ENCODE measurements around the gene NGEF.

Gene NGEF

DNA sequence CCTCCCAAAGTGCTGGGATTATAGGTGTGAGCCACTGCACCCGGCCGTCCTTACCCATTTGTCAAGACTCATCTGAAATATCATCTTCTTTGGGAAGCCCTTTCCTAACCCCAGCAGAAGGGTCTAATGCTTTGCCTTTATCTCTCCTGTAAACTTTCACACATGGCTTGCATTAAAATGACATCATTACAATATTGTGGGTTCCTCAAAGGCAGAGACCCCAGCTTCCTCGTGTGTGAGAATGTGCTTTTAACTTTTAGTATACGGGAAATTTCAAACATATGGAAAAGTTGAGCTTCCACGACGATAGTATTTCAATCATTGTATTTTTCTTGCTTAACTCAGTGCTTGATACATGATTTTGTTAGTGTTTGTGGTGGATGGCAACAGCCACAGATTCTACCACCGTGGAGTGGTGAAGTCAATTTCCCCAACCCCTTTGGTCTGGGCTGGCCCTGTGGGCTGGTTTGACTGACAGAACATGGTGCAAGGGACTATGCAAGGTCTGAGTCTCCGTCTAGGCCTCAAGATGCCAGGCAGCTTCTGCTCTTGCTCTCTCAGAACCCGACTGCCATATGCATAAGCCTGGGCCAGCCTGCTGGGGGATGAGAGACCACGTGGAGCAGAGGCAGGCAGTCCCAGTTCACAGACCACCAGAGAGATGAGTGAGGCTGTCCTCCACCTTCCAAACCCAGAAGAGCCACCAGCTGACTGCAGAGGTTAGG lies 39.9 kb downstream of the NGEF start:
- no peak for DNase-seq (ENCODE audit: low read depth in 2 of 2)

DNA sequence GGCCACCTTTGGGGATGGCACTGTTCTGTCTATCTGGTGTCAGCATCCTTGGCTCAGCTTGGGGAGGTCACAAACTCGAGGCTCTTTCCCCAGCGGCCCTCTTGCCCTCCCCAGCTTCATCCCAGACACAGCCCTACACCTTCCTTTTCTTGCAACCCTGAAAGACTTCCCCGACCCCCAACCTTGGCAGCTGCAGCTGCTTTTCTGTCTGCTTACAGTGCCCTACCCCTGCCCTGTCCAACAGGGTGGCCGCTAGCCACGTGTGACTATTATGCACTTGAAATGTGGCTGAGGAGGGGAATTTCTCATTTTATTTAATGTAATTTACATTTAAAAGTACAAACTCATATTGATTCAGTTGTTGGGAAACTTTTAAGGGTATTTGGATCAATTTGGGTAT lies 41.3 kb downstream of the NGEF start:
- DNase-seq (ENCODE audit: low read depth in 2 of 2), result no peak

DNA sequence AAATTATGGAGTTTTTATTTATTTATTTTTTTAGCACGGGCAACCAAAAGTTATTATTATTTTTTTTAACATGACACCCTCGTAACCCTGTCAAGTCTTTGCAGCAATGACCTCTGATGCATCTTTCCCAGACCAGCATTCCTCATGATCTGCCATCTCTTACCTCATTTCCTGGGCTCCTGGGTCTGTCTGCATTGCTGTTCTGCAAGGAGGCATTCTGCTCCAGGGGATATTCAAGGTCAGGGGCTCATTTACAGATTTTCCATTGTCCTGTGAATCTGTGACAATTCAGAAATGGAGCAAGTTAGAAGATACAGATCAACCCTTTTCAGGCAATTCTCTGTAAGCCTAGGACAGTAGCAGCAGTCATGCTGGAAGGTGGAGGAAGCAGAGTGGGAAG lies 43.0 kb downstream of the NGEF start:
- no peak for DNase-seq (ENCODE audit: low read depth in 2 of 2)

DNA sequence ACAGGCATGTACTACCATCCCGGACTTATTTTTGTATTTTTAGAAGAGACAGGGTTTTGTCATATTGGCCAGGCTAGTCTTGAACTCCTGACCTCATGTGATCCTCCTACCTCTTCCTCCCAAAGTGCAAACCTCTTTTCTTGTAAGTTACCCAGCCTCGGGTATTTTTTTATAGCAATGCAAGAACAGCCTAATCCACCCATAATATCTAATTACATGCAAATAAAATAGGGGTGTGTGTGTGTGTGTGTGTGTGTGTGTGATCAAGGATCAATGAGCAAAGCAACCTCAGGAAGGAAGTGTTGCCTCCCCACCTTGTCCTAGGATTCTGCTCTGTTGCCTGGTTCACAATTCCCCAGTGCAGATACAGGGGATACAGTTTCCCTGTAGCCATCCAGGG lies 45.6 kb downstream of the NGEF start:
- no peak for DNase-seq (ENCODE audit: low read depth in 2 of 2)

DNA sequence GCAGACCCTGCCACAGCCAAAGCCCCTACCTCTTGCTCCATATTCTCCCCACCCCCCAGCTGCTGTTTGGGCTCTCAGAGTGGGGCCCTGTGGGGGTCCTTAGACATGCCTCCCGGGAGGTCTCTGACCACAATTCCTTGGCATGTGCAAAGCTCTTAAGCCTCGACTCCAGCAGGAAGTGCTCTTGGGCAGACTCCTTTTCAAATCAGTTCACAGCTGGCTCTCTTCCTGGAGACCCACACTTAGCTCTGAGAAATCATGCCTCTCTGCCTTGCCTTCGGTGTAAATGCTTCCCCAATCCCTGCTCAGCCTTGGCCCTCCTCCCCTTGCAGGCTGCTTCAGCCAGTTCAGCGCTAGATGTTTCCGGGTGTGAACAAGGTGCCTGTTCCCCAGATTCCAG lies 46.9 kb downstream of the NGEF start:
- DNase-seq (ENCODE audit: low read depth in 2 of 2), result no peak

DNA sequence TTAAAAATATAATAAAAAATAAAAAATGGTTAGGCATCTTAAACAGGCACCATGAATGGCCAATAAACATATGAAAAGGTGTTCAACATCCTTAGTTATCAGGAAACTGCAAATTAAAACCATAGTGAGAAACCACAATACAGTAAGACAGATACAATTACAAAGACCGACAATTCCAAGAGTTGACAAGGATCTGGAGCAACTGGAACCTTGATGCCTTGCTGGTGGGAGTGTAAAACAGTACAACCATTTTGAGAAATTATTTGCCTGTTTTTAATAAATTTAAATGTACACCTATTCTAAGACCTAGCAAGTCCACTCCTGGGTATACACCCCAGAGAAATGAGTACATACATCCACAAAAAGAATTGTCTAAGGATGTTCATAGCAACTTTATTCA lies 49.1 kb downstream of the NGEF start:
- no peak for DNase-seq (ENCODE audit: low read depth in 2 of 2)

DNA sequence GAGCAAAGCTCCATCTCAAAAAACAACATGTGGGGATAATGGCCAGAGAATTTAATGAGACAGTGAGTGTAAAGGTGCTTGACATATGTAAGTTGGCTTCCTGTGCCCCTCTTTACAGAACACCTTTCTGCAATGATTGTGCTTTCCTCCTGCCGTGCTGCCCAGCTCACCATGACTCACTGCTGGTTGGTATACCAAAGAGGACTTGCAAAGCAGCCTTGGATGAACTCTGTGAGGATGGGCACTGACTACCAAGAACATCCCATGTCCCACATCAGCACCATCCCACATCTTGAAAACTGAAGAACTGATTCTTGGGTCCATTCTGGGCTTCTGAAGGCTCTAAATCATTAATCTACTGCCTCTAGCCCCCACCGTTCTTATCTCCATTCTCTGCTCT lies 52.2 kb downstream of the NGEF start:
- no peak for DNase-seq (ENCODE audit: low read depth in 2 of 2)

DNA sequence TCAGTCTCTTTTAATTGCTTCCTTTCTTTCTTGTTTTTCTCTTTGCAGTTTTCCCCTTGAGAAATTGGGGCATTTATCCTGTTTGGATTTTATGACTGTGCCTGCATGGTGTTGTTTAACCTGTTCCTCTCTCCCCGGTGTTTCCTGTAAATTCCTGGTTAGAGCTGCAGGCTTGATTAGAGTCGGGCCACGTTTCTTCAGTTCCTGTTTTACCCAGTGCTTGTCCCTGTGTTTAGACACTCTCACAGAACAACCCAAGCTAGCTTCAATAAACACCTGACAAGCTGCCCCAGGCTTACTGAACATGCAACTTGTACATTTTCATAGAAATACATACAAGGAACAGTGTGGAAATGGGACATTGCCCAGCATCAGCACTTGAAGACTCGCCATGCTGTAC lies 53.9 kb downstream of the NGEF start:
- DNase-seq (ENCODE audit: low read depth in 2 of 2), result no peak

DNA sequence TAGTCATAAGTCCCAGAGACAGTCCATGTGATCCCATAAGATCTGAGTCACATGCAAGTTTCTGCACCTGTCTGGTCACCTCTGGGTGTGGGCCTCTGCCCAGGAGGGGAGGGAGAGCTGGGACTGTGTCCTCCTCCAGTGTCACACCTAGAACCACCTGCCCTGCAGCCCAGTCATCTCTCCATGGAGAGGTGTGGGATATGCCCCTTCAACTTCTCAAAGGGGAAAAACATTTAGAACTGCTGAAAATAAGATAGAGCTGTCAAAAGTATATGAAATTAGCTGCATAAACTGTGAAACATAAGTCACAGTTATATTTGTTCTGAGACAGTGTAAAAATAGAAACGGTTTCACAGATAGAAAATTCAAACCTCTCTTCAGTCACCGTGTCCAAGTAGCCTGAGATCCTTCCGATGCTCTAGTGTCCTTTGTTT lies 55.4 kb downstream of the NGEF start:
- no peak for DNase-seq (ENCODE audit: low read depth in 2 of 2)

DNA sequence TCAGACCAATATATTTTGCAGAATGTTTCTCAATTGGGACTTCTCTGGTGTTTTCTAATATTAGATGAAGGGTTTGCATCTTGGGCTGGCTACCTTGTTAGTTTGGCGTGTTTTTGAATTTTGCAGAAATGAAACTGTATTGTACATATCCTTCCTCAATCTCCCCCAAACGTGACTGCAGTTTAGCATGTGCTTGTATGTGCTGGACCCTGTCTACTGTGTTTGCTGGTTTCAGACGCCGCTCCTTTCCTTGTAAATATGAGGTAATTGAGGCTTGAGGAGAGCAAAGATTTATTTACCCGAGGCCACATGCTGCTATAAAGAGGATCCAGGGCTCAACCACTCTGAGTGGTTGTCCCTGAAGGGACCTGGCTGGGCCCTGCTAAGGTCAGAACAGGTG lies 57.2 kb downstream of the NGEF start:
- no peak for DNase-seq (ENCODE audit: low read depth in 2 of 2)

DNA sequence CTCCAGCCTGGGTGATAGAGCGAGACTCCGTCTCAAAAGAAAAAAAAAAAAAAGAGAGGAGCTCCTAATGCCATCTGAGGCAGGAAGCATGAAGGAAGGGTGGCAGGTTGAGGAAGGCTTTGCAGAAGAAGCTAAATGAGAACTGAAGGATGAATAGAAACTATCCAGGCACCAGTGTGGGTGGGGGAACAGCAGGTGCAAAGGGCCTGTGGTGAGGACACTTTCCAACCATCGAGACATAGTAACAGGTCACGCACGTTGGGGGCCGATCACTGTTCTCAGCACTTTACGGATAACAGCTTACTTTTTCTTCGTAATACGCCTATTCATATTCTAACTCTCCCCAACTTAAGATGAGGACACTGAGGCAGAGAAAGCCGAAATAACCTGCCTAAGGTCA lies 58.4 kb downstream of the NGEF start:
- DNase-seq (ENCODE audit: low read depth in 2 of 2), result no peak

DNA sequence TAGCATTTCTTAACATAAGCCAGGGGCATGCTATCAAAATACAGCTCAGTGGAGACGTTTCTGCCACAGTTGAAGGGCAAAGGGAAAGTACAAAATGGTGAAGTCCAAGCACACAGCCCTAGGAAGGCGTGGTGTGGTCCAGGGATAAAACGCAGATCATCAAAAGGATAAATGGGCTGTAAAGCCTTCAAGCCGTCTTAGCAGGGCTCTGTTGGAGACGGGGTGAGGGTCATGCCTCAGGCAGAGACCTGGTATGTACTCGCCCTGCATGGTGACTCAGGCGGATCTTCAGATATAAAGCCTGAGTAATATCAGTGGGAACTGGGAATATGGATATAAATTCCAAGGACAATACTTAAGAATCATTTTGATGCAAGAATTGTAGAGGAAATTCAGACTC lies 61.2 kb downstream of the NGEF start:
- no peak for DNase-seq (ENCODE audit: low read depth in 2 of 2)

DNA sequence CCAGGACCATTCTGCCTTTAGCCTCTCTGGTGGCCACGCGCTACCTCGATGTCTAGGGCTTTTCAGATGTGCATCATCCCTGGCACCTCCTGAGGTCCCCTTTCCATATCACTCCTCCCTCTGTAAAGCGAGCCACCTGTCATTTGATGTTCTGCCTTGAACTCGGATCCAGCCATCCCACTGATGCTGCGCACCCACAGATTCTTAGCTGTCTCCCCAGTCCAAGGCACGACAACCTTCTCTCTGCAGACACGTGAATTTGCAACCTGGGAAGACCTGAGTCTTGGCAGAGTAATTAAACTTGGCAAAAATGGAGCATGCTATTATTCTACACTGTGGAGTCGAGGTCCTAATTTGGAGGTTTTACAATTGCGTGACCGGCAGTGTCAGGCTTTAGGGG lies 61.9 kb downstream of the NGEF start:
- no peak for DNase-seq (ENCODE audit: low read depth in 2 of 2)

DNA sequence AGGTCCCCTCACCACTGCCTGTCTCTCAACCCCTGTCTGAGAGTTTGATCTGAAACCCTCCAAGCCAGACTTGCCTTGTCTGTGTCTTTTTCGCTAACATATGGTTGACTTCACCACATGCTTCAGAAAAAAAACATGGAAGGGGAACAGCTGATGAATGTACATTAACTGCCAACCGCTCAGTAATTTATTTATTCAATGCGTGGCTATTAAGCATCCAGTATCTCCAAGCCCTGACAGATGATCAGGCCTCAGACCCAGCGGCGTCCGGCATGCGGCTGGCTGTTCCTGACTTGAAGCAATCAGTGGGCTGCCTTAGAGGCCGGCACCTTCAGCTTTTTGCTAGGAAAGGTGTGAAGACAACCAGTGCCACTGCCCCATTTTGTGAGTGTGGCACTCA lies 62.3 kb downstream of the NGEF start:
- DNase-seq (ENCODE audit: low read depth in 2 of 2), result no peak

DNA sequence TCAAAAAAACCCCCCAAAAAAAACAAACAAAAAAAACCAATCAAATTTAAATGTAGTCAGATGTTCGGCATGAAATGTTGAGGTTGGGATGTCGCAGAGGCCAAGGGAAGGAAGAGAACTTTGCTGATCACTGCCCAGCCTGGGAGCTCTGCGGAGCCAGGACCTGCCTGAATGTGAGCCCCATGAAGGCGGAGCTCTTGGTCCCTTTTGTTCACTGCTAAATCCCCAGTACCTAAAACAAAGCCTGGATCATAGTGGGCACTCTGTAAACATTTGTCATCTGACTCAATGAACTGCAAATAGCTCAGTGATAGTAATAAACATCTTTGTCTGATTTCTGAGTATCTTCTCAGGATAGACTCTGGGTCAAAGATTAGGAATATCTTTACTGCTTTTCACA lies 64.0 kb downstream of the NGEF start:
- DNase-seq (ENCODE audit: low read depth in 2 of 2), result no peak

DNA sequence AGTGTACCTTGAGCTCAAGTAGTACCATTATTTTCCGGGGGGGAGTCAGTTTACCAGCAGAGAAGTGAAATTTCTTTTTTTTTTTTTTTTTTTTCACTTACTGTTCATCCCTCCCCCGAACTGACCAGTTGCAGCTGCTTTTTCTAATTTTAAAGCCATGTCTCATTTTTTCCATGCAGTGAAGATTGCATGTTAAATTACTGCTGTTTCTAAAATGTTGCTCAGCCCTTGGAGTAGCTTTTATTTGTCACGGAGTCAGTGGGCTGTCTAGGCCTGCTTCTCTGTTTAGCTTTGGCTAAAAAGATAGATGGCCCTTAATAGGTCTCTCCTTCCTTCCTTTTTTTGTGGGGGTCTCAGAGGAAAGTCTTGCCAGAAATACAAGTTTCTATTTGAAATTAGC lies 70.2 kb downstream of the NGEF start:
- no peak for DNase-seq (ENCODE audit: low read depth in 2 of 2)

DNA sequence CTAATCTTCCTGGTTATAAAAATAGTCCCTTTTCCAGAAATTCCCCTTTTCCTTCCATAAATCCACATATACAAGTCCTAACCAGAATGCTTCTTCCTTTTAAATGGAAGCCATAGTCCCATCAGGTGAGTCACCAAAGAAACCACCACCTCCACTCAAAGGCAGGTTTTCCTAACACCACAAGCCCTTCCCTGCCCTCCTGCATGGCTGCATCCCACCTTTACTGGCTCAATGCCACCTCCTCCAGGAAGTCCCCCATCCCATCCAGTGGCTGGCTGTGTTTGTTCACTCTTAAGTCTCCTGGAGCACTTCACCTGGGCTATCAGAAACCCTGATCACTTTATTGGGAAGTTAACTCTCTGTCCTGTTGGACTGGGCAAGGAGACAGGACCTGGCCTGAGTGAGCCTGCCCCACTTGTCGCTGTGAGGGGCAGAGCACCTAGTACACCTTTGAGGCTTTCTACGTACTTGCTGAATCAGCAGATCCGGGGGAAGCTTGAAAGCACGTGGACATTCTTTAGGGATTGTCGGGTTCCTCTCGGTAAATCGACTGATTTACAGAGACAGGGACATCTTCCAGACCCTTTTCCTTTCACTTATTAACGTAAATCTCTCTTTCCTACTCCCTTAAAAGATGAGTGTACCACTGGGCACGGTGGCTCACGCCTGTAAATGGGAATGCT lies 71.0 kb downstream of the NGEF start:
- no peak for DNase-seq (ENCODE audit: low read depth in 2 of 2)

DNA sequence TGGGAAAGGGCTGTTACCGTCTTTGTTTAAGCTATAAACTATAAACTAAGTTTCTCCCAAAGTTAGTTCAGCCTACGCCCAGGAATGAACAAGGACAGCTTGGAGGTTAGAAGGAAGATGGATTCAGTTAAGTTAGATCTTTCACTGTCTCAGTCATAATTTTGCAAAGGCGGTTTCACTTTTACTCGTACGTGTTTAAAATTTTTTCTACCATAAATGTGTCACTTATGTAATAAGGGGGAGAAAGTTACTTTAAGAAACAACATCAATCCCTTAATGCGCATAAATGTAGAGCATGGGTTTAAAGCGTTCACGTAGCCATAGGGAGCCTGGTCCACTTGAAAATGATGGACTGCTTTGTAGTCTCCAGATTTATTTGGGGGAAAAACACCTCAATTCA lies 71.7 kb downstream of the NGEF start:
- no peak for DNase-seq (ENCODE audit: low read depth in 2 of 2)

DNA sequence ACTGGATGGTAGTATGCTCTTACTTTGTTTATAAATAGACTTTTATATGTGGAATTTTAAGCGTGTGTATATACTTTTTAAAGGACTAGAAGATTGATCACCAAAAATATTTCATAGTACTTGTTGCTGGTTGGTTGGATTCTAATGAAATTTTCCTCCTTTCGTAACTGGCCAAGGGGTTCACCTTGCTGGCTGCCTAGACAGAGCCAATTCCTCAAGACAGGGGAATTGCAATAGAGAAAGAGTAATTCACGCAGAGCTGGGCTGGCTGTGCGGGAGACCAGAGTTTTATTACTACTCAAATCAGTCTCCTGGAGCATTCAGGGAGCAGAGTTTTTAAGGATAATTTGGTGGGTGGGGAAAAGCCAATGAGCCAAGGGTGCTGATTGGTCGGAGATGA lies 72.3 kb downstream of the NGEF start:
- DNase-seq (ENCODE audit: low read depth in 2 of 2), result no peak

DNA sequence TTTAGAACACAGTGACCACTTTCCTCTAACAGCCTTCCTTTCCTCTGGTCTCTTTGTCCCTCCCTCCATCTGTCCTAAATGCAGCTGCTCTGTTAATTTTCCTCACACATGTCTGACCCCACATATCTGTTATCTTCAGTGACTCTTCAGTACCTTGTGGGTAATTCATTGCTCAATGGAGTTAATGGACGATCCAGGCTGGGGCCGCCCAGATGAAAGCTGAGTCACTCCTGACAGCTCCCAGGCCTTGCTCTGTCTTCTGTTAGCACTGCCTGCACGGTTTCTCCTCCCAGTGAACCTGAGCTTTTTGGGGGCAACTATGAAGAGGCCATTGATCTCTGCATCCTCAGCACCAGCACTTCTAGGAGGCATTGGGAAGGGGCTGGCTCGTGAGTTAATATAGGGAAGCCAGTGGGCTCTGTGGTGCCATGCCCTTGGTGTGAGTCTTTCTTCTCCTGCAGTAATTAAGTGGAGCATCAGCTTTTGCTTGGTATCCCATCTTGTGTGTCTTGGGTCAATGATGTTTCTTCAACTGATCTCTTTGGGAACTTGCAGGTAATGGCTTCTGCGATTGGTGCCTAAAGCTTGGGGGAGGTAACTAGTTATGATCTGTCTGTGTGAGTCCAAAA lies 75.7 kb downstream of the NGEF start:
- no peak for DNase-seq (ENCODE audit: low read depth in 2 of 2)

DNA sequence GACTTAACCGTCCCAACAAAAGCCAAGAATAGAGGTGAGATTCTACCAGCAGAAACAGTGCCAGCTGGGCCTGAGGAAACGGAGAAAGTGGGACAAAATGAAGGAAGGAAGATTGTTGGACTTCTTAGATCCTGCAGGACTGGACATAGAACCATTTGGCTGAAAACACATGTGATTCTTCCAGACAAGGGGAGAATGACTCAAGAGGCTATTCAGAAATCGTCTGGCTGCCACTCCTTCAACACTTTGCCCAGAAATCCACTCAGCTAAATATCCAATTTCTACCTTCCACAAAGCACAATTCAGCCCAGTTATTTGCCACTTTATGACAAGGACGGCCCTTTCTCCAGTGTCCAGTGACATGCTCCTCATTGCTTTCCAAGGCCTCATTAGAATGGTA lies 81.4 kb downstream of the NGEF start:
- no peak for DNase-seq (ENCODE audit: low read depth in 2 of 2)

DNA sequence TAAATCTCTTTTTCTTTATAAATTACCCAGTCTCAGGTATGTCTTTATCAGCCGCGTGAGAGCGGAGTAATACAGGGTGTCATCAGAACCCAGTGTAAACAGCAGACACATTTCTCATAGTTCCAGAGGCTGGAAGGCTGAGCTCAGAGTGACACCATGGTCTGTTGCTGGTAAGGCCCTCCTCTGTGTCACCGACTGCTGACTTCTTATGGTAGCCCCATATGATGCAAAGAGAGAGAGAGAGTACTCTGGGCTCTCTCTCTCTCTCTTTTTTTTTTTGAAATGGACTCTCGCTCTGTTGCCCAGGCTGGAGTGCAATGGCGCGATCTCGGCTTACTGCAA lies 83.0 kb downstream of the NGEF start:
- no peak for DNase-seq (ENCODE audit: low read depth in 2 of 2)

DNA sequence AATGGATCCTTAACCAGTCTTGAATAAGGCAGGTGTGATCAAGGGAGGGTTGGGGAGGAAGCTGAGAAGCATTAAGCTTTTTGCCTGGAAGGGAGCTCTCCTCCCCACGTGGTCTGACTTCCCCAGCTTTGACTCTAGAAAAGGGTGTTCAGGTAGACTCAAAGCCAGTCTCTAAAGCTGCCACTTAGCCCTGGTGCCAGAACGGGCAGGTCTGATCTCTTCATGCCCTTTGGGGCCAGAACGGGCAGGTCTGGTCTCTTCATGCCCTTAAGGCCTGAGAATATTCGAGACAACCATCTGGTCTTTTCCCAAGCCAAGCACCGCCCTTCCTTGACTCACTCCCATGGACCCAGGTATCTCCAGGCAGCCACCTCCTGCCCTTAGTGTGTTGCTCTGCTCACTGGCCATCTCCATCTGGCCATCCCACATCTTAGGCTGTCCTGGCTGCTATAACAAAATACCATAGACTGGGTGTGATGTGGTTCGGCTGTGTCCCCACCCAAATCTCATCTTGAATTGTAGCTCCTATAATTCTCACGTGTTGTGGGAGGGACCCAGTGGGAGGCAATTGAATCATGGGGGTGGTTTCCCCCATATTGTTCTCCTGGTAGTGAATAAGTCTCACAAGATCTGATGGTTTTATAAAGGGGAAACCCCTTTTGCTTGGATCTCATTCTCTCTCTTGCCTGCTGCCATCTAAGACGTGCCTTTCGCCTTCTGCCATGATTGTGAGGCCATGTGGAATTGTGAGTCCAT lies 83.6 kb downstream of the NGEF start:
- DNase-seq (ENCODE audit: low read depth in 2 of 2), result no peak

Data from activated CD4-positive, alpha-beta T cell treated with anti-CD3 and anti-CD28 coated beads for 24 hours (primary cell).